Suprapubic skin (tissue), 4 donors: ENCODE measurements around the gene IL22RA2. TPM values are rescaled to one million over a fixed set of nuclear protein-coding genes. Genes with fewer than 3 reads are reported as not detected.

ENCODE experiments used
- DNase-seq, 2 donors: peaks; one replicate each; pipeline ENCODE4 v3.0.0-alpha.2; 2019; ENCODE audit warnings: low spot score in 2 of 2
- H3K27ac ChIP-seq: fragments of 200-600 bp; sonication (generic); one replicate; pipeline ENCODE4 v1.5.1; 2019
- H3K27me3 ChIP-seq: fragments of 200-600 bp; sonication (generic); one replicate; pipeline ENCODE4 v1.5.1; 2019
- H3K36me3 ChIP-seq: fragments of 200-600 bp; sonication (generic); one replicate; pipeline ENCODE4 v1.5.1; 2019
- H3K4me1 ChIP-seq: fragments of 200-600 bp; sonication (generic); one replicate; pipeline ENCODE4 v1.5.1; 2019
- H3K4me3 ChIP-seq: fragments of 200-600 bp; sonication (generic); one replicate; pipeline ENCODE4 v1.5.1; 2019; ENCODE audit warnings: mild to moderate bottlenecking
- H3K9me3 ChIP-seq: fragments of 200-600 bp; sonication (generic); one replicate; pipeline ENCODE4 v1.5.1; 2019
- EP300 ChIP-seq: sonication (generic); formaldehyde crosslinking; IDR thresholded peaks from one replicate; pipeline ENCODE4 v1.6.1; 2017; ENCODE audit warnings: antibody characterized with exemption
- POLR2A ChIP-seq, 2 donors: fragments of 450-650 bp; IDR thresholded peaks; one replicate each; pipeline ENCODE4 v1.6.1; 2017; ENCODE audit warnings: antibody characterized with exemption in 2 of 2, mild to moderate bottlenecking in 2 of 2, moderate library complexity in 2 of 2
- POLR2AphosphoS5 ChIP-seq, 3 donors: sonication (generic); formaldehyde crosslinking; IDR thresholded peaks; one replicate each; pipeline ENCODE4 v1.6.1; 2017; ENCODE audit warnings: antibody characterized with exemption in 3 of 3
- WGBS: methylation state at CpG from one replicate; pipeline ENCODE4 v1.1.5; 2018; 5-methylcytosine and 5-hydroxymethylcytosine counted together
- total RNA-seq, 4 donors: library from RNA; depleted of rRNA; stranded (reverse); fragments of >200 nt; gene quantifications; one replicate each; pipeline ENCODE4 v1.1.0, GENCODE V29; 2016
- TF ChIP-seq, protein P1 (sequence below), 2 donors: fragments of 200-600 bp in 1 of 2; fragments of 450-650 bp in 1 of 2; sonication (generic) in 1 of 2; IDR thresholded peaks; one replicate each; pipeline ENCODE4 v1.5.1; 2016 to 2019; ENCODE audit warnings: antibody characterized with exemption in 2 of 2, mild to moderate bottlenecking in 1 of 2, moderate library complexity in 1 of 2

IL22RA2 gene
- total RNA-seq, 4 donors from 2014 or later, result 0.26 to 0.56 TPM; not detected in 2

DNA sequence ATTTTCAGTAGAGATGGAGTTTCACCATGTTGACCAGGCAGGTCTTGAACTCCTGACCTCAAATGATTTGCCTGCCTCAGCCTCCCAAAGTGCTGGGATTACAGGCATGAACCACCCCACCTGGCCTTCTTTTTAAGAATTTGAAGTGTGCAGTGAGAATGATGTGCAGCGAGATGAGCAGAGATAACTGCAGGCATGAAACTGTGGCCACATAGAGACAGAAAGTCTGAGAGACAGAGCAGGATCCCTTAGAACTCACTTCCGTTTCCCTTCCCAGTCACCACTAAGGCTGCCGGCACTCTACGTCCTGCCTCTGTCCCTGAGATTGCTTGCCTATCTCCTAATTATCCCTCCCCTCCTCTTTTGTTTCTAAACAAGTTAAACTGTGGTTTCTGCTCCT is 27.2 kb downstream of the IL22RA2 start:
- DNase-seq, result no peak
- TF ChIP-seq EP300 (no peak), POLR2AphosphoS5 (IDR thresholded peaks at IDR 0.05) (no peak), POLR2A (IDR thresholded peaks at IDR 0.05) (no peak)
- TF ChIP-seq, protein P1, sequence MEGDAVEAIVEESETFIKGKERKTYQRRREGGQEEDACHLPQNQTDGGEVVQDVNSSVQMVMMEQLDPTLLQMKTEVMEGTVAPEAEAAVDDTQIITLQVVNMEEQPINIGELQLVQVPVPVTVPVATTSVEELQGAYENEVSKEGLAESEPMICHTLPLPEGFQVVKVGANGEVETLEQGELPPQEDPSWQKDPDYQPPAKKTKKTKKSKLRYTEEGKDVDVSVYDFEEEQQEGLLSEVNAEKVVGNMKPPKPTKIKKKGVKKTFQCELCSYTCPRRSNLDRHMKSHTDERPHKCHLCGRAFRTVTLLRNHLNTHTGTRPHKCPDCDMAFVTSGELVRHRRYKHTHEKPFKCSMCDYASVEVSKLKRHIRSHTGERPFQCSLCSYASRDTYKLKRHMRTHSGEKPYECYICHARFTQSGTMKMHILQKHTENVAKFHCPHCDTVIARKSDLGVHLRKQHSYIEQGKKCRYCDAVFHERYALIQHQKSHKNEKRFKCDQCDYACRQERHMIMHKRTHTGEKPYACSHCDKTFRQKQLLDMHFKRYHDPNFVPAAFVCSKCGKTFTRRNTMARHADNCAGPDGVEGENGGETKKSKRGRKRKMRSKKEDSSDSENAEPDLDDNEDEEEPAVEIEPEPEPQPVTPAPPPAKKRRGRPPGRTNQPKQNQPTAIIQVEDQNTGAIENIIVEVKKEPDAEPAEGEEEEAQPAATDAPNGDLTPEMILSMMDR (IDR thresholded peaks at IDR 0.05), result no peak
- no peak overlapping the region for H3K27ac ChIP-seq
- H3K4me1 ChIP-seq, result peaks cover 3% of the 10 kb centered on the region
- 91% methylated on average over 4 of the region's 4 CpGs for WGBS
- H3K27me3 ChIP-seq, result no peaks in the 10 kb centered on the region
- no peaks in the 10 kb centered on the region for H3K9me3 ChIP-seq
- no peak overlapping the region for H3K4me3 ChIP-seq
- H3K36me3 ChIP-seq, result no peaks in the 10 kb centered on the region

DNA sequence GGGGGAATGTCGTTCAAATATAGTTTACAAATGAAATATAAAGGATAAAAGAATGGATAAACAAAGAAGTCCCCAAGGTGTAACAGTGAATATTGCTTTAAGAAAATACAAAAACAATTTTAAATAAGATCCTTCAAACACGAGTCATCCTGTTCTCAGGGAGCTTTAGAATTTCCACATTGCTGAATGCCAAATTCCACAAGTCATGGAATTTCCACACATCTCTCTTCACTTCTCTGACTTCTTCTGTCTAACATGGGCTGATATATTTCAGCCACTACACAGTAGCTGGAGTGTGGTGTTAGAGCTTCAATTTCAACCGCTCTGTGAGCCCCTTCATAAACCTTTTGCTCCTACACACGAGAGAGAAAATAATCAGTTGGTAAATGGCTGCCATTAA is 28.0 kb downstream of the IL22RA2 start:
- Histone ChIP-seq H3K27me3 (no peaks in the 10 kb centered on the region), H3K36me3 (no peaks in the 10 kb centered on the region), H3K4me3 (no peak overlapping the region), H3K9me3 (no peaks in the 10 kb centered on the region), H3K4me1 (peaks cover 3% of the 10 kb centered on the region), H3K27ac (no peak overlapping the region)
- DNase-seq, result no peak
- TF ChIP-seq, protein P1 (IDR thresholded peaks at IDR 0.05), result no peak
- TF ChIP-seq POLR2AphosphoS5 (IDR thresholded peaks at IDR 0.05) (no peak), POLR2A (IDR thresholded peaks at IDR 0.05) (no peak), EP300 (no peak)
- WGBS, result 76% methylated on average over 4 of the region's 4 CpGs

DNA sequence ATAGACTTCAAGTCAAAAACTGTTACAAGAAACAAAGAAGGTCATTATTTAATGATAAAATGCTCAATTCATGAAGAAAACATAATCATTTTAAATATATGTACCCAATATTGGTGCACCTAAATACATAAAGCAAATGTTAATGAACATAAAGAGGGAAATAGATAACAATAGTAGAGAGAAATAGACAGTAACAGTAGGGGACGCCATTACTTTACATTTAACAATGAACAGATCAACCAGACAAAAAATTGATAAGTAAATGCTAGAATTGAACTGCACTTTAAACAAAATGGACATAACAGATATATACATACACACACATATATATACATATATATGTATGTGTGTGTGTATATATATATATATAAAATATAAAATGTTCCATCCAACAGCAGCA is 37.4 kb downstream of the IL22RA2 start:
- DNase-seq, result no peak
- Histone ChIP-seq H3K4me1 (peaks cover 3% of the 10 kb centered on the region), H3K4me3 (no peak overlapping the region), H3K36me3 (no peaks in the 10 kb centered on the region), H3K9me3 (peaks cover 5% of the 10 kb centered on the region), H3K27ac (no peak overlapping the region), H3K27me3 (no peaks in the 10 kb centered on the region)
- TF ChIP-seq EP300, result no peak
- TF ChIP-seq, protein P1 (IDR thresholded peaks at IDR 0.05), result no peak
- TF ChIP-seq POLR2AphosphoS5 (IDR thresholded peaks at IDR 0.05), result no peak
- TF ChIP-seq POLR2A (IDR thresholded peaks at IDR 0.05), result no peak
- WGBS, result 80% methylated on average over 1 of the region's 1 CpG

DNA sequence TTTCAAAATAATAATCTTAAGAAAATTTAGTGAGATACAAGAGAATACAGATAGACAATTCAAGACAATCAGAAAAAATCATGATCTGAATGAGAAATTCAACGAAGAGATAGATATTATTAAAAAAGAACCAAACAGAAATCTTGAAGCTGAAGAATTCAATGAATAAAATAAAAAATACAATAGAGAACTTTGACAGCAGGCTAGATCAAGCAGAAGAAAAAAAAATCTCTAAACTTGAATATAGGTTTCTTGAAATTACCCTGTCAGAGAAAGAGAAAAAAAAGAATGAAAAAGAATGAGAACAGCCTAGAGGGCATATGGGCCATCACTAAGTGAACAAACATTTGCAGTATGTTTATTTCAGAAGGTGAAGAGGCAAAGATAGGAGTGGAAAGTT is 39.0 kb downstream of the IL22RA2 start:
- Histone ChIP-seq H3K9me3 (peaks cover 5% of the 10 kb centered on the region), H3K36me3 (no peaks in the 10 kb centered on the region), H3K27me3 (no peaks in the 10 kb centered on the region), H3K27ac (no peak overlapping the region), H3K4me1 (peaks cover 3% of the 10 kb centered on the region), H3K4me3 (no peak overlapping the region)
- TF ChIP-seq POLR2AphosphoS5 (IDR thresholded peaks at IDR 0.05) (no peak), EP300 (no peak), POLR2A (IDR thresholded peaks at IDR 0.05) (no peak)
- TF ChIP-seq, protein P1 (IDR thresholded peaks at IDR 0.05), result no peak
- DNase-seq, result no peak
- whole genome bisulfite sequencing, result 93% methylated on average over 1 of the region's 1 CpG

DNA sequence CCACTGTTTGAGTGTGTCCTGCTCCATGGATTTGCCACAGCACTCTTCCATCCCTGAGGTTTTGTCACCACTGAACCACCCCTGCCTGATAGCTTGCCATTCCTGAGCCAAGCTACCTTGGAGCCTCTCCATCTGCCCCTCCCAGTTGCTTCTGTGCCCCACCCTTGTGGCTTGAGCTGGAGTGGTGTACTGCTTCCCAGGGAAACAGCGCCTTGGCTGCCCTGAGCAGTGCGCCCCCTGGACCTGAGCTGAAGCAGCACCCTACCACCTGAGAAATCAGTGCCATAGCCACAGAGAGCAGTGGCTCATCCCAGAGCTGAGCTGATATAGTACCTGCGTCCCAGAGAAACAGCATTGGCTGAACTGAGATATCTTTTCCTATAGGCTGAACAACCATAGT is 40.3 kb downstream of the IL22RA2 start:
- WGBS, result no CpG with 5 or more reads among the region's 3 CpGs

More for the DNA sequence above, 40.3 kb downstream of the IL22RA2 start:
- Histone ChIP-seq H3K4me1 (peaks cover 3% of the 10 kb centered on the region), H3K36me3 (no peaks in the 10 kb centered on the region), H3K27me3 (no peaks in the 10 kb centered on the region), H3K9me3 (peaks cover 8% of the 10 kb centered on the region), H3K4me3 (no peak overlapping the region), H3K27ac (no peak overlapping the region)
- no peak for DNase-seq
- TF ChIP-seq POLR2A (IDR thresholded peaks at IDR 0.05), result no peak
- no peak for TF ChIP-seq EP300
- no peak for TF ChIP-seq POLR2AphosphoS5 (IDR thresholded peaks at IDR 0.05)
- TF ChIP-seq, protein P1 (IDR thresholded peaks at IDR 0.05), result no peak
